NCI-H2227 (cell line): Measurements from ENCODE around the gene QRICH2.
"Not testable (repeated sequence)": the region's sequence is repeated elsewhere in the genome, so short reads cannot be mapped to it uniquely, and the experiment has no call there.

Experiments used
- DNase-seq: peaks from one replicate; lab custom pipeline; 2025; ENCODE audit not compliant: unreplicated experiment; lab: John Stamatoyannopoulos, UW

The QRICH2 gene

GRCh38 chr17:76233588-76234353 is 74.3 kb downstream of the QRICH2 start:
- no peak for DNase-seq

DNA sequence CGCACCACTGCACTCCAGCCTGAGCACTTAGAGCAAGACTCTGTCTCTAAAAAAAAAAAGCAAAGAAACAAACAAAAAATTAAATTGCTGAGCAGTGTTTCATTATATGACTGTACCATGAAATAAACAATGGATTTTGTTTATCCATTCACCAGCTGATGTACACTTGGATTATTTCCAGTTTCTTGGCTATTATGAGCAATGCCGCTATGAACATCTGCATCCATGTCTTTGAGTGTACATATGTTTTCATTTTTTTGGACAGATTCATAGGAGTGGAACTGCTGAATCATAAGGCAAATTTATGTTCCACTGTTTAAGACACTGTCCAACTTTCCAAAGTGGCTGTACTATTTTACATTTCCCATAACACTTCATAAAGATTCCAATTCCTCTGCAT is 75.7 kb downstream of the QRICH2 start:
- DNase-seq: no peak

DNA sequence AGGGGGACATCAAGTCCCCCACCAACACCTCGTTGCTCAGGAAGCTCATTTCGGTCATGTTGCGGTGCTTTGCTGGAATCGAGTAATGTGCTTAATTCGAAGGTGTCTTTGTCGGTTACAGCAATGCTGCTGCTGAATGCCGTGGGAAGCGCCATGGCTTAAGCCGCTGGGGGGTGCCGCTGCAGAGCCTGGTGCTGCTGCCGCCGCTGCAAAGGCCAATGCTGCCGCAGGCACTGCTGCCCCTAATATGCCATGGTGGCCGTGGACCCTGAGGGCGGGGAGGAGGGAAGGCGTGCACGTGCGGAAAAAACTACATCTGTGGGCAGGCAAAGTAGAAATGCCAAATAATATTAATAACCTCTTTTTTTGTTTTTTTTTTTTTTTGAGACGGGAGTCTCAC is 81.3 kb downstream of the QRICH2 start:
- not testable (repeated sequence) for DNase-seq

DNA sequence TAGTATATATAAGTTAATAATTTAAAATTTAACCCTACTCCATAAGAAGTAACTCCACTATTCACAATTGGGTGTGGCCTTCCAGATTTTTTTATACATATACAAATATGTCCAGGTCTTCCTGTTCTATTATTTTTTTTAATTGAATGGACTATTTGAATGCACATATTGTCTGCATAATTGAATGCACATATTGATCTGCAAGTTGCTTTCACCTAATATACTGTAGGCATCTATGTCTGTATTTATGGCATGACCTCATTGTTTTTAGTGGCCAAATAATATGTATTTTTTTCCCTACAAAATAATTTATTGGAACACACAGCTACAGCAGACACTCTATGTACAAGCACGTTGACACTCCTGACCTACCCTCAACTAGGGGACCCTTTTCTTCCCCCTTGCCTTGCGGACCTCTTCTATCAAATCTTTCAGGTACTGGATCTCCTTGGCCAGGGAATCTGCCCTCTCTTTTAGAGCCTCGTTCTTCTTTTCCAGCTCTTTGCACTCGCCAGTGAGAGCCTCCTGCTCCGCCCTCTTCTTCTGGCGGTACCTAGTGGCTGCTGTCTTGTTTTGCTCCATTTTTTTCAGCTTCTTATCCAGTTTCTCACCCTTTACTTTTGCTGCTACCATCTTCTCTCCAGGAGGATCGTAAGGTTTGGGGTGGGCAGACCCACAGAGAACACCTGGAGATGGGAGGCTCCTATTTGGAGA is 82.5 kb downstream of the QRICH2 start:
- DNase-seq: peak; percentile 31
